Naive B cell (primary cell): ENCODE measurements around the gene LYZL4. TPM values are rescaled to one million over a fixed set of nuclear protein-coding genes. Genes with fewer than 3 reads are reported as not detected.

Experiments
- ATAC-seq, 2 donors: fragments of 150-1000 bp; cut with Tn5 transposase; 2 replicates each; pipeline ENCODE4 v1.10.0; 2021; ENCODE audit warnings: low read depth in 2 of 2, mild to moderate bottlenecking in 2 of 2, moderate library complexity in 2 of 2
- DNase-seq: peaks from one replicate; pipeline ENCODE4 v3.0.0; 2022
- H3K27ac Mint-ChIP-seq, 6 donors: one replicate each; pipeline ENCODE4 v1.8.0; 2020 to 2022; ENCODE audit warnings: mild to moderate bottlenecking in 6 of 6, mixed read lengths in 6 of 6, moderate library complexity in 5 of 6, inconsistent platforms in 2 of 6
- H3K27me3 Mint-ChIP-seq, 3 donors: one replicate each; pipeline ENCODE4 v1.8.0; 2021 to 2022; ENCODE audit warnings: mixed read lengths in 3 of 3, mild to moderate bottlenecking in 1 of 3
- H3K36me3 Mint-ChIP-seq, 2 donors: one replicate each; pipeline ENCODE4 v1.8.0; 2020 to 2022; ENCODE audit warnings: mixed read lengths in 2 of 2, inconsistent platforms in 1 of 2, mild to moderate bottlenecking in 1 of 2
- H3K4me1 Mint-ChIP-seq, 3 donors: one replicate each; pipeline ENCODE4 v1.8.0; 2020 to 2022; ENCODE audit warnings: mixed read lengths in 3 of 3, inconsistent platforms in 1 of 3, mild to moderate bottlenecking in 1 of 3, moderate library complexity in 1 of 3
- H3K4me3 Mint-ChIP-seq, 8 donors: one replicate each; pipeline ENCODE4 v1.8.0; 2020 to 2022; ENCODE audit warnings: mild to moderate bottlenecking in 8 of 8, mixed read lengths in 8 of 8, moderate library complexity in 8 of 8, inconsistent platforms in 2 of 8
- H3K9me3 Mint-ChIP-seq, 7 donors: one replicate each; pipeline ENCODE4 v1.8.0; 2020 to 2022; ENCODE audit warnings: mixed read lengths in 7 of 7, mild to moderate bottlenecking in 5 of 7, inconsistent platforms in 2 of 7, moderate library complexity in 1 of 7
- polyA plus RNA-seq, 6 donors: library from polyadenylated mRNA; unstranded; fragments of 300-500 nt; fragmentation: Illumina TruSeq; gene quantifications; one replicate each; pipeline ENCODE4 v1.2.3, GENCODE V29; 2021; ENCODE audit warnings: low read depth in 6 of 6

Gene LYZL4
- polyA plus RNA-seq, 6 donors from 2014 or later, result not detected

DNA sequence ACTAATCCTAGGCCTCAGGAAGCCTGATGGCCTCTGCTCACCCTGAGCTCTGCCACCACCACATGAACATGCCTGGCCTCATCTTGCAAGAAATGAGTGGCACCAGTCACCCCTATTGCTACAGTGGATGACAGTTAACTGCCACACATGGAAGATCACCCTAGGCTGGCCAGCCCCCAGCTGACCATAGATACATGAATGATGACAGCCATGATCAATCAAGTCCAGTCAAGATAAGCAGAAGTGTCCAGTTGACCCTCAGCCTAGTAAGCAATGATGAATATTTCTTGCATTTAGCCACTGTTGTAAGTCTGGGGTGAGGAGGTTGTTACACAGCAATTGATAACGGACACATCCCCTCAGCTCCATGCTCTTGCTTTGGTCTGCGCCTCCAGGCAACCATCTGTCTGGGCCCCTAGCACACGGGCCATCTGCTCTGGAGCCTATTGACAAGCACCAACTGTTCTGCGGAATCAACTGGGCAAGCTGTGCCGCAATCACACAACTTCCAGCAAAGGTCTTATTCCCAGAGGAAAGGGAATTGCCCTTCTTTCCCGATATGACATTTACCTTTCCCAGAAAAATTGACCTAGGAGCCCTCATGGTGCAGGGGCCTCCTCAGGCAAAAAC, 2.2 kb upstream of the LYZL4 start:
- H3K27me3 Mint-ChIP-seq, result peaks cover 23 to 64% (median 63%) of the 10 kb centered on the region in 3 donors
- no peak overlapping the region for H3K4me3 Mint-ChIP-seq
- H3K27ac Mint-ChIP-seq, result no peak overlapping the region
- no peaks in the 10 kb centered on the region for H3K4me1 Mint-ChIP-seq
- no peak for ATAC-seq
- no peaks in the 10 kb centered on the region for H3K36me3 Mint-ChIP-seq
- peaks cover 0 to 3% (median 0%) of the 10 kb centered on the region in 7 donors for H3K9me3 Mint-ChIP-seq
- no peak for DNase-seq

DNA sequence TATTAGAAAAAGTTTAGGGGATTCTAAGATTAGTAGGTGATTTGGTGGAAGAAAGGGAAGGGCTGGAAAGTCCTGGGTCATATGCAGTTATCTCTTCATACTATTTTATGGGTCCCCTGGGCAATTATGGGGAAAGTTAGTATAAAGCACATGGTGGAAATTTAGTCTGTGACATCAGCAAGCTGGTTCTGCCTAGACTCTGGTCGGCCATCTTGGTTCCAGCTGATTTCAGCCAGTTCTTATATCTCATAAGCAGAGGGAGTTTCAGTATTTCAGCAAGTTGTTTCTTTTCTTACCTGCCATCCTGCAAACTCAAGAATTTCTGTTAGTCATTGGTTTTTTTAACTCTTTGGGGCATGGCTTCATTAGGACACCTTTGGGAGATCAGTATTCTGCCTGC, 1.0 kb upstream of the LYZL4 start:
- Mint-ChIP-seq H3K4me3 (no peak overlapping the region), H3K27ac (no peak overlapping the region), H3K27me3 (peaks cover 27 to 64% (median 53%) of the 10 kb centered on the region in 3 donors), H3K36me3 (no peaks in the 10 kb centered on the region), H3K9me3 (peaks cover 0 to 3% (median 0%) of the 10 kb centered on the region in 7 donors), H3K4me1 (no peaks in the 10 kb centered on the region)
- no peak for ATAC-seq
- DNase-seq, result no peak

GRCh38 chr3:42408156-42408555, 2.3 kb downstream of the LYZL4 start:
- no peak overlapping the region for H3K27ac Mint-ChIP-seq
- ATAC-seq, result no peak

GRCh38 chr3:42406727-42407450, 3.5 kb downstream of the LYZL4 start:
- Mint-ChIP-seq H3K9me3 (peaks cover 0 to 3% (median 0%) of the 10 kb centered on the region in 7 donors), H3K27ac (peak overlapping the region in 1 of 6 donors; percentile 19), H3K4me1 (no peaks in the 10 kb centered on the region), H3K4me3 (no peak overlapping the region), H3K36me3 (no peaks in the 10 kb centered on the region), H3K27me3 (peaks cover 12 to 36% (median 21%) of the 10 kb centered on the region in 3 donors)
- DNase-seq, result no peak
- no peak for ATAC-seq

More at GRCh38 chr3:42408156-42408555, 2.3 kb downstream of the LYZL4 start:
- Mint-ChIP-seq H3K9me3 (peaks cover 0 to 3% (median 0%) of the 10 kb centered on the region in 7 donors), H3K36me3 (no peaks in the 10 kb centered on the region), H3K27me3 (peaks cover 12 to 36% (median 21%) of the 10 kb centered on the region in 3 donors), H3K4me3 (no peak overlapping the region), H3K4me1 (no peaks in the 10 kb centered on the region)
- no peak for DNase-seq

GRCh38 chr3:42405857-42406256, 4.6 kb downstream of the LYZL4 start:
- H3K27me3 Mint-ChIP-seq, result peaks cover 12 to 36% (median 21%) of the 10 kb centered on the region in 3 donors
- H3K4me1 Mint-ChIP-seq, result no peaks in the 10 kb centered on the region
- H3K4me3 Mint-ChIP-seq, result no peak overlapping the region
- peaks cover 0 to 7% (median 0%) of the 10 kb centered on the region in 7 donors for H3K9me3 Mint-ChIP-seq
- DNase-seq (no peak), ATAC-seq (no peak)
- no peak overlapping the region for H3K27ac Mint-ChIP-seq
- H3K36me3 Mint-ChIP-seq, result no peaks in the 10 kb centered on the region

GRCh38 chr3:42403737-42404136, 6.7 kb downstream of the LYZL4 start:
- no peaks in the 10 kb centered on the region for H3K36me3 Mint-ChIP-seq
- ATAC-seq (no peak), DNase-seq (no peak)
- H3K4me1 Mint-ChIP-seq, result no peaks in the 10 kb centered on the region
- H3K4me3 Mint-ChIP-seq, result no peak overlapping the region
- H3K27me3 Mint-ChIP-seq, result peaks cover 4 to 23% (median 13%) of the 10 kb centered on the region in 3 donors
- no peak overlapping the region for H3K27ac Mint-ChIP-seq
- peaks cover 0 to 7% (median 0%) of the 10 kb centered on the region in 7 donors for H3K9me3 Mint-ChIP-seq

DNA sequence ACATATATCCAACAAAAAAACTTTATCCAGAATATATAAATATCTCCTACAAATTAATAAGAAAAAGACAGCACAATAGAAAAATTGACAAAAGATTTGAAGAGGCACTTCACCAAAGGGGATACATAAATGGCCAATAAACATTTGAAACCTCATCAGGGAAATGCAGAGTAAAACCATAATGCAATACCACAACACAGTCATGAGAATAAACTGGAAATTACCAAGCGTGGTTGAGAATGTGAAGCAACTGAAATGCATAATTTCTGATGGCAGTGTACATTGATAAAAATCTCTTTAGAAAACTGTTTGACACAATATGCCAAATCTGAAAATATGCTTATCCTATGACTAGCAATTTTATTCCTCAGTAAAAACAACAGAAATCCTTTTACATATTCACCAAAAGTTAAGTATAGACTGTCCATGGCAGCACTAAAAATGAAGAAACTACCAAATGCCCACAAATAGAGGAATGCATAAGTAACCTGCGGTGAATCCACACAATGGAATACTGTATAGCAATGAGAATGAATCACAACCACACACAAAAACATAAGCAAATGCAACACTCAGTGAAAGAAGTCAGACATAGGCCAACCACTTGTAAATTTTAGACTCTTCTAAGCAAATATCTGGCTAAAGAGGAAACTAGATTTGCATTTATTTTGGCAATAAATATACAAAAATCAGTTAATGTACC, 7.9 kb downstream of the LYZL4 start:
- ATAC-seq (no peak), DNase-seq (no peak)
- H3K4me3 Mint-ChIP-seq, result no peak overlapping the region
- no peaks in the 10 kb centered on the region for H3K4me1 Mint-ChIP-seq
- H3K36me3 Mint-ChIP-seq, result no peaks in the 10 kb centered on the region
- H3K9me3 Mint-ChIP-seq, result peaks cover 0 to 7% (median 0%) of the 10 kb centered on the region in 7 donors
- no peak overlapping the region for H3K27ac Mint-ChIP-seq
- H3K27me3 Mint-ChIP-seq, result peaks cover 4 to 16% (median 9%) of the 10 kb centered on the region in 3 donors

DNA sequence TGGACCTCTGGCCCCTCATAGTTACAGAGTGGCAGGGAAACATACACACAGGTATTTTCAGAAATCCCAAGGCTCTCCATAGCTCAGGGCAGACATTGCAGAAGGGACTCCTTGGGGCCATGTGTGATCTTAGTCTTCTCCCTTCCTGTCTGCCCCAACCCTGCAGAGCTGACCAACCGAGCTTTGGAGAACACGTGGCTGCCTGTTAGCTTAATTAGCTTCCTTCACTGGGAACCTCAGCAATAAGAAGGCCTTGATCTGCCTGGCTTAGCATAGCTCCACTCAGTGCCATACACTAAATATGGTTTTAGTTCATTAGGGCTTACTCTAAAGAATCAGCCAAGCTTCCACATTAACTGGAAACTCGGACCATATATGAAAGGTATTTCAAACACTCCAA, 12.3 kb downstream of the LYZL4 start:
- DNase-seq (no peak), ATAC-seq (no peak)
- H3K27me3 Mint-ChIP-seq, result peaks cover 0 to 15% (median 9%) of the 10 kb centered on the region in 3 donors
- H3K4me1 Mint-ChIP-seq, result no peaks in the 10 kb centered on the region
- H3K9me3 Mint-ChIP-seq, result peaks cover 0 to 7% (median 0%) of the 10 kb centered on the region in 7 donors
- no peak overlapping the region for H3K27ac Mint-ChIP-seq
- H3K36me3 Mint-ChIP-seq, result no peaks in the 10 kb centered on the region
- no peak overlapping the region for H3K4me3 Mint-ChIP-seq

DNA sequence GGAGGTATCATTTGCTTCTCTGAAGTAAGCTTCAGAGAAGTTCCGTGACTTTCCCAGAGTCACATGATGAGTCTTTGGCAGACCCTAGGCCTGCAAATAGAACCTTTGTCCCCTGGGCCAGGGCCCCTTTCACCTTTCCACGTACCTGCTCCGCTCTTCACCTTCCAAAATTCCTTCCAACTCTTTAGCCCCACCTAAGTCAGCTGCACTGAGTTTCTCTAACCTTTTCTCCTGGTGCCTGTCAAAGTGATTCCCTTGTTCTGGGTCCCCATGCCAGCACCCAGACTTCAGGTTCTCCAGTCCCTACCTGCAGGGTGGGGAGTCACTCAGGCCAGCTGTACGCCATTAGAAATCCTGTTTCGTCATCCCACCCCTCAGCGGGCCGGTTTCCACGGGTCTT, 12.8 kb downstream of the LYZL4 start:
- DNase-seq, result no peak
- ATAC-seq, result no peak
- Mint-ChIP-seq H3K27ac (no peak overlapping the region), H3K4me1 (no peaks in the 10 kb centered on the region), H3K4me3 (no peak overlapping the region), H3K36me3 (no peaks in the 10 kb centered on the region), H3K27me3 (peaks cover 4 to 20% (median 13%) of the 10 kb centered on the region in 3 donors), H3K9me3 (peaks cover 0 to 7% (median 0%) of the 10 kb centered on the region in 7 donors)

DNA sequence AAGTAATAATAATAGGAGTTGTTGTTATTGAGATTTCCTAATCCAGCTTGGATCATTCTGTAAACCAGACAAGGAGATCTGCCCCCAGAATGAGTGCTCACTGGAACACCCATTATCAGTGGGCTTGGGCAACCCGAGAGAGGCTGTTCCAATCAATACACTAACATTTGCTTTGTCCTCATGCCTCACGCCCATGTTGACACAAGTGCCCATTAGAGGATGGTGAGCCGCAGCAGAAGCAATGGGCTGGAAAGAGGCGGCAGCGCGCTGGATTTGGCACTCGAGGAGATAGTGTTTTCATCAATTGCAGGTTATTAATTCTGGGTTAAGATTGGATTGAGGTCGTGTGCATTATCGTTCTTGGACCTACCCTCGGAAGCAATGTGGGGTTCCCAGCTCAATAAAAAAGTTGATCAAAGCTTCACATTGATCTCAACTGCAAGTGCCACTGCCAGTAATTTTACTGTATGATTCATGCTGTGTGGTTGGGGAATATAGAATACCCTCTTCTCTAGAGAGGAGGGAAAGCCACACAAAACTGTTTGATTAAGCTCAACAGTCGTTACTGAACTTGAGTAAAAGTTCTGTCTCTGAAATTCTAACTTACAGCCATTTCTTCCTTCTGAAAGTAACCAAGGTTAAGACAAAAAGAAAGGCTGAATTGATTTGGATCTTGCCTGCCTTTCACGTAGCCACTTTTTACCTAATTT, 15.7 kb downstream of the LYZL4 start:
- Mint-ChIP-seq H3K36me3 (no peaks in the 10 kb centered on the region), H3K4me1 (no peaks in the 10 kb centered on the region), H3K4me3 (no peak overlapping the region), H3K27me3 (peaks cover 5 to 16% (median 14%) of the 10 kb centered on the region in 3 donors), H3K27ac (no peak overlapping the region), H3K9me3 (no peaks in the 10 kb centered on the region)
- ATAC-seq, result no peak
- no peak for DNase-seq

DNA sequence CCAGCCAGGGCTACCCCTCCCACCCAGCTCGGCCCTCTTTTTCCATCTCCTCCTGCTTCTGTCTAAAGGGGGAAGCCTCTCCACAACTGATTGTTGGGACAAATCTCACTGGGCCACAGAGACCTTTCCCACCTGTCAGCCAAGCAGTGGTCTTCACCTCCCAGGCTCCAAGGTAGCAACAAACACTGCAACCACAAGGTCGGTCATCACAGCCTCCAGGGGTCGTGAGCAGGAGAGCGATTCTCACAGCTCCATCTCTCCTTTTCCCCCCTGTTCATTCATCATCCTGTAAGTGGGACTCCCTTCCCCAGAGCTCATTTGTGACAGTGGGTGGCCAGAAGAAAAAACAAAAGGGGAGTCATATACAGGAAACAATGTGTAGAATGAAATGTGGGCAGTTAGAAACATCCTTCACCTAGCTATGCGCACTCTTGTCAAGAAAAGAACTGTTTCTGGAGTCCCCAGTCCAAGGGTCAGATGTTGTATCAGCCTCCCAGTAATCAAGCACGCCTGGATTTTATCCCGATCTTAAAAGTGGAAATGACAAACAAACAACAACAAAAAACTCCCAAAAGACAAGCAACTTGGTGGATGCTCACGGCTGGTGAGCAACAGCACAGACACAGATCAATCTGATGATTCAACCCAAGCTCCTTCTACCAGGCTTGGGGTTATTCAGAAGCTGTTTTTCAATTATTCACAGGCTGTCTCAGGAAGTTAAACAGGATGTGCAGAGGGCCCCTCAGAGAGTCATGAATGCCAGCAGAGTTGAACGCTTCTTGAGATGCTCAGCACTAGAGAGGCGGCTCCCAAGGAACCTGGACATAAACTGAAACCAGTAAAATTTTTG, 22.4 kb downstream of the LYZL4 start:
- H3K36me3 Mint-ChIP-seq, result no peaks in the 10 kb centered on the region
- DNase-seq (no peak), ATAC-seq (no peak)
- peaks cover 4 to 8% (median 4%) of the 10 kb centered on the region in 3 donors for H3K27me3 Mint-ChIP-seq
- H3K27ac Mint-ChIP-seq, result peak overlapping the region in 2 of 6 donors; percentile 24 to 81
- no peak overlapping the region for H3K4me3 Mint-ChIP-seq
- peaks cover 0 to 11% (median 0%) of the 10 kb centered on the region in 3 donors for H3K4me1 Mint-ChIP-seq
- no peaks in the 10 kb centered on the region for H3K9me3 Mint-ChIP-seq

GRCh38 chr3:42381551-42382082, 28.8 kb downstream of the LYZL4 start:
- no peaks in the 10 kb centered on the region for H3K4me1 Mint-ChIP-seq
- ATAC-seq, result no peak
- no peak for DNase-seq
- peak overlapping the region in 1 of 6 donors; percentile 17 for H3K27ac Mint-ChIP-seq
- H3K9me3 Mint-ChIP-seq, result no peaks in the 10 kb centered on the region
- H3K4me3 Mint-ChIP-seq, result no peak overlapping the region
- no peaks in the 10 kb centered on the region for H3K36me3 Mint-ChIP-seq
- H3K27me3 Mint-ChIP-seq, result no peaks in the 10 kb centered on the region
